Activated CD4-positive, CD25-positive, alpha-beta regulatory T cell treated with anti-CD3 and anti-CD28 coated beads, Interleukin-2, amount 50 U/mL, for 72 hours (primary cell): ENCODE measurements around the gene MPHOSPH10.
"Not testable (repeated sequence)": the region's sequence is repeated elsewhere in the genome, so short reads cannot be mapped to it uniquely, and the experiment has no call there.

ENCODE experiments used
- DNase-seq: peaks from one replicate; pipeline ENCODE4 v3.0.0; 2021

MPHOSPH10 gene

GRCh38 chr2:71174207-71174606, 43.8 kb downstream of the MPHOSPH10 start:
- DNase-seq: no peak

- DNase-seq: not testable (repeated sequence)
Observed at GRCh38 chr2:71178836-71179235, 48.4 kb downstream of the MPHOSPH10 start.

- DNase-seq: no peak
Observed at GRCh38 chr2:71181316-71181715, 50.9 kb downstream of the MPHOSPH10 start.

GRCh38 chr2:71183306-71184115, 53.1 kb downstream of the MPHOSPH10 start:
- not testable (repeated sequence) for DNase-seq

- DNase-seq: no peak
Observed at GRCh38 chr2:71186973-71187372, 56.5 kb downstream of the MPHOSPH10 start.

- no peak for DNase-seq
Observed at GRCh38 chr2:71187589-71187988, 57.2 kb downstream of the MPHOSPH10 start.

- DNase-seq: no peak
Observed at GRCh38 chr2:71190656-71191569, 60.5 kb downstream of the MPHOSPH10 start.

GRCh38 chr2:71191570-71191943, 61.1 kb downstream of the MPHOSPH10 start:
- no peak for DNase-seq
